ENCODE measurements around the gene GYS2.

Gene GYS2

GRCh38 chr12:21501258-21502163, 103.1 kb downstream of the GYS2 start, which contains the start of the genes GOLT1B and RECQL:
GOLT1B (plus strand) TSS chr12:21501789; CDS start chr12:21501924, 135 bp downstream.
RECQL (minus strand) TSS chr12:21501635; CDS start chr12:21499570, 2,065 bp downstream.
- peak; percentile 99 for DNase-seq

GRCh38 chr12:21500786-21501257, 103.8 kb downstream of the GYS2 start:
- no peak for DNase-seq

- DNase-seq: no peak
These were observed 104.9 kb downstream of the GYS2 start for GRCh38 chr12:21499765-21500164.
